Dermis blood vessel endothelial cell (primary cell): ENCODE measurements around the gene CAMTA2. TPM values are rescaled to one million over a fixed set of nuclear protein-coding genes. Genes with fewer than 3 reads are reported as not detected.
"Not testable (repeated sequence)": the region's sequence is repeated elsewhere in the genome, so short reads cannot be mapped to it uniquely, and the experiment has no call there.

Source experiments
- DNase-seq: peaks from one replicate; pipeline ENCODE4 v3.0.0; 2010
- total RNA-seq: library from RNA; depleted of rRNA; stranded (reverse); fragments of >200 nt; gene quantifications from 2 replicates; pipeline ENCODE4 v1.2.3, GENCODE V29; 2014

CAMTA2 gene
- total RNA-seq, 1 donor from 2014 or later: 4.9 TPM

GRCh38 chr17:4926577-4927335, 60.7 kb downstream of the CAMTA2 start:
- not testable (repeated sequence) for DNase-seq

- no peak for DNase-seq
These were observed 66.2 kb downstream of the CAMTA2 start for GRCh38 chr17:4921320-4921719.

GRCh38 chr17:4920351-4921048, 67.0 kb downstream of the CAMTA2 start:
- DNase-seq: no peak

GRCh38 chr17:4919511-4920047, 67.9 kb downstream of the CAMTA2 start:
- DNase-seq: no peak

Other genes with a start within 250 kb of the CAMTA2 start
- 0.05 TPM in 1 of 2 replicates, not detected in the other for gene ZMYND15, start 247.8 kb downstream of the CAMTA2 start, total RNA-seq
- 1.5 and 2.2 TPM in 2 replicates for gene CXCL16, start 247.7 kb downstream of the CAMTA2 start, total RNA-seq
- not detected in 2 replicates for gene TM4SF5, start 215.8 kb downstream of the CAMTA2 start, total RNA-seq
- gene VMO1, start 201.3 kb downstream of the CAMTA2 start, total RNA-seq: 0.51 TPM in 1 of 2 replicates, not detected in the other
- gene GLTPD2, start 198.7 kb downstream of the CAMTA2 start, total RNA-seq: not detected in 2 replicates
- gene PSMB6, start 191.5 kb downstream of the CAMTA2 start, total RNA-seq: 157 and 202 TPM in 2 replicates
- gene PLD2, start 180.5 kb downstream of the CAMTA2 start, total RNA-seq: 35.1 and 47.2 TPM in 2 replicates
- 44.9 and 58.2 TPM in 2 replicates for gene MINK1, start 154.3 kb downstream of the CAMTA2 start, total RNA-seq
- 0.68 and 1.1 TPM in 2 replicates for gene C17orf107, start 88.1 kb downstream of the CAMTA2 start, total RNA-seq
- 0.85 and 3.6 TPM in 2 replicates for gene CHRNE, start 84.6 kb downstream of the CAMTA2 start, total RNA-seq
- gene GP1BA, start 55.4 kb downstream of the CAMTA2 start, total RNA-seq: not detected in 2 replicates
- 59.2 and 67.8 TPM in 2 replicates for gene SLC25A11, start 47.6 kb downstream of the CAMTA2 start, total RNA-seq
- gene RNF167, start 47.4 kb downstream of the CAMTA2 start, total RNA-seq: 13.6 and 23.7 TPM in 2 replicates
- 298 and 729 TPM in 2 replicates for gene PFN1, start 39.1 kb downstream of the CAMTA2 start, total RNA-seq
- 3.3 and 7.0 TPM in 2 replicates for gene ENO3, start 36.6 kb downstream of the CAMTA2 start, total RNA-seq
- 57.5 and 64.1 TPM in 2 replicates for gene SPAG7, start 19.9 kb downstream of the CAMTA2 start, total RNA-seq
- 0.33 and 0.34 TPM in 2 replicates for gene INCA1, start 9.8 kb upstream of the CAMTA2 start, total RNA-seq
- 105 and 189 TPM in 2 replicates for gene KIF1C, start 10.3 kb upstream of the CAMTA2 start, total RNA-seq
- gene SLC52A1, start 47.8 kb upstream of the CAMTA2 start, total RNA-seq: 0.17 and 0.47 TPM in 2 replicates
- 1.9 and 2.0 TPM in 2 replicates for gene ZFP3, start 90.8 kb upstream of the CAMTA2 start, total RNA-seq
- 6.2 and 6.3 TPM in 2 replicates for gene ZNF232, start 124.2 kb upstream of the CAMTA2 start, total RNA-seq
- 0.05 TPM in 1 of 2 replicates, not detected in the other for gene USP6, start 128.4 kb upstream of the CAMTA2 start, total RNA-seq
- 3.4 and 4.8 TPM in 2 replicates for gene ZNF594, start 204.2 kb upstream of the CAMTA2 start, total RNA-seq
- not detected in 2 replicates for gene SCIMP, start 247.2 kb upstream of the CAMTA2 start, total RNA-seq